Activated CD8-positive, alpha-beta memory T cell treated with anti-CD3 and anti-CD28 coated beads for 1 hour (primary cell): ENCODE measurements around the gene UNKL.
A peak's percentile ranks its signal among the peaks of the same experiment; 100 is the strongest.

Experiments
- DNase-seq, 2 donors: peaks; one replicate each; pipeline ENCODE4 v3.0.0-alpha.2; 2020; ENCODE audit warnings: low read depth in 1 of 2; ENCODE audit errors: extremely low read depth in 1 of 2

UNKL gene

DNA sequence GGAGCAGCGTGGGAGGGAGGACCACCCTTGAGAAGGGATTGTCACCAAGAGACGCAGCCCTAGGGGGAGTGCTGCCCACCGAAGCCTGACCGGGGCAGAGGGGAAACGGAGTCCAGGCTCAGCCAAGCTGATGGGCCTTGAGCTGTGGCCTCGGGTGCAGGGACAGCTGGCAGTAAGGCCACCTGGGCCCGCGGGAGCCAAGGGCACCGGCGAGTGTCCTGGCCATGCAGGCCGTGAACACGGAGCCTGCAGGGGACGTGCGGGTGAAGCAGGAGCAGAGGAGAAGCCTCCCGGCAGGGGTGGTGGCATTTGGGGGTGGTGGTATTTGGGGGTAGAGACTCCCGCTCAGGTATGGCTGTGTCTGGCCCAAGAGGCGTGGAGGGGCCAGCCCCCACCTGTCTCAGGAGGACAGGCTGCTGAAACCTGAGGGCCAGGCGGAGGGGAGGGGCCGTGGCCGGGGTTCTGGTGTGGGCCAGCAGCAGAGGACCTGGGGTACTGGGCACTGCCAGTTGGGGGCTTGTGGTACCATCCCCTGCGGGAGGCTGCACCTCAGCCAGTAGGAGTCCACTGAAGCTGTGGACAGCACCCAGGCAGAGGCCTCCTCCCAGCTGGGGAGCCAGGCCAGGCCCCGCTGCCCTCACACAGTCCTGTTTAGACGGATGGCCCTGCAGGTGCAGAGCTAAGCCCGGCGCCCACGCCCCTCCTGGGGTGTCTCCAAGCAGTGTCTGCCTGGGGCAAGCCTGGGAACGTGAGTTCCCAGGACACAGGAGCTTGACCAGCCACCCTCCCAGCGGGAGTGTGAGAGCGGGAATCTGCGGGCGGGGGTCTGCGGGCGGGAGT lies 58.2 kb downstream of the UNKL start:
- no peak for DNase-seq

DNA sequence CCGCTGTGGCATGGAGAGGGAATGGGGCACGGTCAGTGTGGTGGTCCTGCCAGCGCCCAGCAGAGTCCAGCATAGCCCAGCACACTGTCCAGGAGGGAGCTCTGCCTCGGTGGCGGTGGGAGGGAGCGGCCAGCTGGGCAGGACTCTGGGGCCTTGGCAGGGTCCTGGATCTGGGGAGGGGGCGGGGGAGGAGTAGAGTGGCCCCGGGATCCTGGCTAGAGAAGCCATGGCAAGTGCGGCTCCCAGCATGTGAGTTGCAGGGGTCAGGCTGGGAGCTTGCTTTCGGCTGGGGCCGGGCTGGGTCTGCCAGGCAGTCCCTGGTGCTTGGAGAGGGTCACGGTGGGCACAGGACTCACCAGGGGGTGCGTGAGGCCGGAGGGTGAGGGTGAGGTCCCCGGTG lies 58.9 kb downstream of the UNKL start:
- DNase-seq, result no peak

DNA sequence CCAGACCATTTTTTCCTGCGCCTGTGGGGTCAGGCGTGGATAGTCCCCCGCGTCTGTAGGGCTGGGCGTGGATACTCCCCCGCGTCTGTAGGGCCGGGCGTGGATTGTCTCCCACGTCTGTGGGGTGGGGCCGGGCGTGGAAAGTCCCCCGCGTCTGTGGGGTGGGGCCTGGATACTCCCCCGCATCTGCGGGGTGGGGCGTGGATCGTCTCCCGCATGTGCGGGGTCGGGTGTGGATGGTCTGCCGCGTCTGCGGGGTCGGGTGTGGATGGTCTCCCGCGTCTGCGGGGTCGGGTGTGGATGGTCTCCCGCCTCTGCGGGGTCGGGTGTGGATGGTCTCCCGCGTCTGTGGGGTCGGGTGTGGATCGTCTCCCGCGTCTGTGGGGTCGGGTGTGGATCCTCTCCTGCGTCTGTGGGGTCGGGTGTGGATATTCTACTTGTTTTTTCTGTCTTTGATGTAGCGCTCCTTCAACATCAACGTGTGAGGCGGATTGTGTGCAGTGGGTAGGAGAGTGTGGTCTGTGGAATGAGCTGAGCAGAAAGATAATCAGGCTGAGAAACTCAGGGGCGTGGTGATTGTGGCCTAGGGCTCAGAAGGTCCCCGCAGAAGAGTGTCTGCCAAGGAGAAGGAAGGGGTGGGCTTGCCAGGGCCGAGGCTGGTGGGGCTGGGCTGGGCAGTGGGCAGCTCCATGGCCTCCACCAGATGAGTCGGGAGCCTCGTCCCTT lies 59.5 kb downstream of the UNKL start:
- DNase-seq, result no peak

DNA sequence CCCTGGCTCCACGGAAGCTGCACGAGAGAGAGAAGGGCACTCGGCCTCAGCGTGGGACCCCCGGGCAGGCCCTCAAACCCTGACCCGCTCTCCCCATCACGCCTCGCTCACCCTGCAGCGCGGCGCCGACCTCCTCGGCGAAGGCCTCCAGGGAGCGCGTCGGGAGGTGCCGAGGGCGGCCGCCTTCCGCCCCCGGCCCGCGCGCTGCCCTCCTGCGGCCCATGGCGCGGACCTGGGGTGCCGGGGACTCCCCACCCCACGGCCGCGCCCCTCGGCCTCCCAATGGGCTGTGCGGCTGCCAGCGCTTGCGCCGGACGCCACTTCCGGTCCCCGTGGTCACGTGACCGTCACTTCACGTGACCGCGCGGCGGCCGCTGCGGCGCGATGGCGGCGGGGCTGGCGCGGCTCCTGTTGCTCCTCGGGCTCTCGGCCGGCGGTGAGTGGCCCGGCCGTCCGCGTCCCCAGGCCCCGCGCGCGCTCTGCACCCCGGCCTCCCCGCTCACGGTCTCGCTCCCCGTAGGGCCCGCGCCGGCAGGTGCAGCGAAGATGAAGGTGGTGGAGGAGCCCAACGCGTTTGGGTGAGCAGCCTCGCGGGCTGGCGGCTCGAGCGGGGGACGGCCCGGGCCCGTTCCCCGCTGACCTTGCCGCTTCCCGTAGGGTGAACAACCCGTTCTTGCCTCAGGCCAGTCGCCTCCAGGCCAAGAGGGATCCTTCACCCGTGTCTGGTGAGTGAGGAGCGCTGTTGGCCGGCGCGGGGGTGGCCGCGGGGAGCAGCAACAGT lies 62.7 kb downstream of the UNKL start, which contains the start of the genes GNPTG and TSR3:
Gene GNPTG (plus strand): TSS at position 350 of the 781 bp plus-strand sequence. CDS start 35 bp downstream, at position 385.
Gene TSR3 (minus strand): TSS at position 297 of the 781 bp plus-strand sequence. CDS start 74 bp downstream, at position 223.
- DNase-seq, result peak; percentile 46 to 79

DNA sequence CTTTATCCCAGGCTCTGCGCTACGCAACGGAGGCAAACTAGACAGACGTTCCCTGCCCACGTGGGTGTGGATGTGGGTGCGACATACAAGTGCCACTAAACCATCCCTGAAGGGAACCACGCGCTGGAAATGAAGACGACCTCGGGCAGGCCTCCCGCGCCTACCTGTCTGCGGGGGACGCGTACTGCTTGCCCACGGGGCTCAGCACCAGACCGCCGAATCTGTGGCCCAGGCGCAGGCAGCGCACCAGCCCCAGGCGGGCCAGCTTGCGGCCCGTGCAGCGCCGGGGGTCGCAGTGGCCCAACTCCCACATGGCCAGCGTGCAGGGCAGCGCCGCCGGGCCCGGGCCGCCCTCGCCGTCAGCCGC lies 63.3 kb downstream of the UNKL start:
- no peak for DNase-seq

DNA sequence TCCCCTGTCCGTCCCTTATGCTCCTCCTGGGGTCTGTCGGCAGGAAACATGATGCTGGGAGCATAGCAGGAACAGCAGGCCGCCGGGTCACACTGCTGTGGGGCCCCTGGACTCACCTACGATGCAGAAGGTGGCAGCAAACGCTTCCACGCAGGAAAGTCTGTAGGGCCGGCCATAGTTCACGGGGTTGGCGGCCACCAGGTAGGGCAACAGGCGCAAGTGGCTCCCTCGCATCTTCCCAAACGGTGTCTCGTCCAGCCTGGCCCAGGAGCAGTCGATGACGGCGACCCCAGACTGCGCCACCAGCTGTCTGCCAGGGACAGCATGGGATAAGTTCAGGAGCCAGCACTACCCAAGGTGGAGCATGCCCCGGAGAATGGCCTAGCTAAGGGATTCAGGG lies 63.8 kb downstream of the UNKL start:
- no peak for DNase-seq

DNA sequence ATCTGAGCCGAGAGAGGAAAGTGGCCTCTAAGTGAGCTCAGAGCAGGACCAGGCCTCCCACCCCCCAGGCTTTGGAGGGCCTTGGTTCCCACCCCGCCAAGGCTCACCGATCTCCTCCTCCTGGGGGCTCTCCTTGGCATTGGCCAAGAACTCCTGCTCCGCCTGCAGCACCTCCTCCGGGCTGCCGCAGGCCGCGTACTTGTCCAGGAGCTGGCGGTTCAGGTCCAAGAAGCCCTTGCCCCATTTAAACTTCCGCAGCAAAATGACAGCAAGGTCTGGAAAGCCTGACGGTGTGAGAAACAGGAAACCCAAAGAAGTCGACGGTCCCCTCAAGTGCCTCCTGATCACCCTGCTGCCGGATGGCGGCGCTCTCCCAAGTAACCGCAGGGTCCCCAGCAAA lies 64.6 kb downstream of the UNKL start:
- DNase-seq, result no peak

DNA sequence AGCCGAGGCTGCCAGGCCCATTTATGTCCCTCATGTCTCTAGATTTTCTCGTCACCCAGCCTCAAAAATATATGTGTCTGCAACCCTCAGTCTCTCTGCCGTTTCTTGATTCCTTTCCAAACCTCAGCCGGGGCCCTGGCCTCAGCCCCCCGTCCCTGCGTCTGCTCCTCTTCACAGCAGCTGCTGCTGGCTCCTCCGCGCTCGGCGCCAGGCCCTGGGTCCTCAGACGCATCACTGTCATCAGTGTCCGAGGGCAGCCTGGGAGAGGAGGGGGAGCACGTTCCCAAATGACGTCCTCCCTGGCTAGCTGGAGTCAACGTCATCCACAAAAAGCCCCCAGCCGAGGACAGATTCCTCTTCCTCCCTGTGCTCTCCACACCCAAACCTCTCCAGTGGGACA lies 65.2 kb downstream of the UNKL start:
- DNase-seq, result no peak

DNA sequence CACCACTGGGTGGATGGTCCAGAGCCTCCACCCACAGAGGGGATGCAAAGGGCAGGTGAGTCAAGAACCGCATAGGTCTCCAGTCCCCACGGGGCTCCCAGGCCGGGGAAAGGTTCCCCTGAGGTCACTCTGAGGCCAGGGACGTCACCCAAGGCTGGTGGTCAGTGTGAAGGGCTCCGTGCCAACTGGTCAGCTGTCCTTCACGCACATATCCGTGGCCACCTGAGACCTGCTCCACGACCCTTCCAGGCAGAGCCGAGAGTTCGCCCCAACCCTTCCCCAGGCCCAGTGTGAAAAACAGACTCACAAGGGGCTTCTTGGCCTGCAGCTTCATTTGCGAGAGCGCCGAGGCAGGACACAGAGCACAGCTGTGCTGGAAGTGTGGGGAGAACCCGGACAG lies 65.6 kb downstream of the UNKL start:
- no peak for DNase-seq

DNA sequence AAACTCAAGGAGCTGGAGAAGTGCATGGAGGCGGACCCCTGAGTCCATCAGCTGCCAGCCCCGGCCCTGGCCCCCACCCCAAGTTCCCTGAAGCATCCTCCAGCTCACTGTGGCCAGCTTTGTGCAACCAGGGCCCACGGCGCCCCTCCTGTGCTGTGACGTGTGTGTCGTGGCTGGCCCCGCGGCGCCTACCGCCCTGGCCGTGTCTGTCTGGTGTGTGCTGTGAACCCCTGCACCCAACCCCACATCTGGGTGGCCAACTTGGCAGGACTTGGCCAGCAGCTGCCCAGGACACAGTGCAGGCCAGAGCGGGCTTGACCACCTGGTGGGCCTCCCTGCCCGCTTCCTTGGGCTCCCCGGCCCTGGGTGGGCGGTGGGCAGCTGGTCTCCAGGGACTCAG lies 66.1 kb downstream of the UNKL start:
- DNase-seq, result no peak

DNA sequence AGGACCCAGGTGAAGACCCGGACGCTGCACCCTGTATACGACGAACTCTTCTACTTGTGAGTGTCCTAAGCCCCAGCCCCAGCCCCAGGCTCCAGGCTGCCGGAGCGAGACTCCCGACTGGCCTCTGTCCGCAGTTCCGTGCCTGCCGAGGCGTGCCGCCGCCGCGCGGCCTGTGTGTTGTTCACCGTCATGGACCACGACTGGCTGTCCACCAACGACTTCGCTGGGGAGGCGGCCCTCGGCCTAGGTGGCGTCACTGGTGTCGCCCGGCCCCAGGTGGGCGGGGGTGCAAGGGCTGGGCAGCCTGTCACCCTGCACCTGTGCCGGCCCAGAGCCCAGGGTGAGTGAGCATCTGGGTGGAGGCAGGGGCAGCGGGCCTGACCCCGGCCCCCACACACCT lies 66.5 kb downstream of the UNKL start:
- no peak for DNase-seq

DNA sequence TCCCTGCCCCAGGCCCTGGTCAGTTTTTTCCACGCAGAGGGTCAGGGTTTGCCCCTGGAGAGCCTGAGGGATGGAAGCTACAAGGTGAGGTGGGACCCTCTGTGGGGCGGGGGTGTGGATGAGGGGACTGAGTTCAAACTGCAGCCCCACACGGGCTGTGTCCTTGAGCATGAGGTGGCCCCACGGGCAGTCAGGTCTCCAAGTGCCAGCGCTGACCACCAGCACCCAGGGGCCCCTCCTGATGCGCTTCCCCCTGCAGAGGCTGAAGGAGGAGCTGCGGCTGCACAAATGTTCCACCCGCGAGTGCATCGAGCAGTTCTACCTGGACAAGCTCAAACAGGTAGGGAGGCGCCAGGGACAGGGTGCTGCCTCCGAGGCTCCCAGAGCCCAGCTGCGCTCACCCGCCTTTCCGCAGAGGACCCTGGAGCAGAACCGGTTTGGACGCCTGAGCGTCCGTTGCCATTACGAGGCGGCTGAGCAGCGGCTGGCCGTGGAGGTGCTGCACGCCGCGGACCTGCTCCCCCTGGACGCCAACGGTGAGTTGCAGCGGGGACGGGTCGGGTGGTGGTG lies 67.1 kb downstream of the UNKL start:
- DNase-seq, result no peak

DNA sequence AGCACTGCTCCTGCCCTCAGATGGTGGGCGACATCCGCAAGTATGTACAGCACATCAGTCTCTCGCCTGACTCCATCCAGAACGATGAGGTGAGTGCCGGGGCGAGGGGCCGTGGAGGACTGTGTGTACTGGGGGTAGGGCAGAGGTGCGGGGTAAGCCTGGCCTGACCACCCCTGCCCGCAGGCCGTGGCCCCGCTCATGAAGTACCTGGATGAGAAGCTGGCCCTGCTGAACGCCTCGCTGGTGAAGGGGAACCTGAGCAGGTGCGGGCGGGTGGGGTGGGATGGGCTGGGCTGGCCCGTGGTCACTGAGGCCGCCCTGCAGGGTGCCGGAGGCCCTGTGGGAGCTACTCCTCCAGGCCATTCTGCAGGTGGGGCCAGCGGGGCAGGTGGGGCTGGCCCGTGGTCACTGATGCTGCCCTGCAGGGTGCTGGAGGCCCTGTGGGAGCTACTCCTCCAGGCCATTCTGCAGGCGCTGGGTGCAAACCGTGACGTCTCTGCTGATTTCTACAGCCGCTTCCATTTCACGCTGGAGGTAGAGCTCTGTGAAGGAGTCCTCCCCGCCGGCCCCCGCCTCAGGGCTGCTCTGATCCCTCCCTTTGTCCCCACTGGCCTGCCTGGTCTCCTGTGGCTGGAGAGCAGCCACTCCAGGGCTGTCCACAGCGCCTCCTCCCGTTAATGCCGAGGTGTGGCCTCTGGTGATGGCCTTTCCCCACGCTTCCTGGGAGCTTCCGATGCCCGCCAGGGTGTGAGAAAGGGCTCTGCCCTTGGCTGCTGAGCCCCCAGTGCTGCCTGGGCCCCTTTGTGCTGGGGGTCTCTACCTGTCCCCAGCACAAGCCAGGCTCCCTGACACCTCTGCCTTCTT lies 67.8 kb downstream of the UNKL start:
- no peak for DNase-seq

DNA sequence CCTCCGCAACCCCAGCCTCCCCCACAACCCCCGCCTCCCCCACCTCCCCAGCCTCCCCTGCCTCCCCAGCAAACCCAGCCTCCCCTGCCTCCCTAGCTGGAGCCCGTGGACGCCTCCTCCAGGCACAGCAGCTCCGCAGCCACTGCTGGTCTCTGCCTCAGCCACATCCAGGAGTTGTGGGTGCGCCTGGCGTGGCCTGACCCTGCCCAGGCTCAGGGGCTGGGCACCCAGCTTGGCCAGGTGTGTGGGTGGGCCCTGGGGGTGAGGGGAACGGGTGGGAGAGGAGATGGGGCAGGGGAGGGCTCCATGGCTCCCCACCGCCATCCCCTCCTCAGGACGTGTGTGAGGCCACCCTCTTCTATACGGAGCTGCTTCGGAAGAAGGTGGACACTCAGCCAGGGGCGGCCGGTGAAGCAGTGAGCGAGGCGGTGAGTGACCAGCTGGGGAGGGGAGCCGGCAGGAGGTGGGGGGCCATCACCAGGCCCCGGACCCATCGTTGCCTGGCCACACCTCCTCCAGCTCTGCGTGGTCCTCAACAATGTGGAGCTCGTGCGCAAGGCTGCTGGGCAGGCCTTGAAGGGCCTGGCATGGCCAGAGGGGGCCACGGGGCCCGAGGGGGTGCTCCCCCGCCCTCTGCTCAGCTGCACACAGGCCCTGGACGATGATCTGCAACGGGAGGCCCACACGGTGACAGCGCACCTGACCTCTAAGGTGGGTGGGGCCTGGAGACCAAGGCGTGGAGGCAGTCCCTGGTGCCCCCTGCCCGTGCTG lies 68.7 kb downstream of the UNKL start:
- no peak for DNase-seq

DNA sequence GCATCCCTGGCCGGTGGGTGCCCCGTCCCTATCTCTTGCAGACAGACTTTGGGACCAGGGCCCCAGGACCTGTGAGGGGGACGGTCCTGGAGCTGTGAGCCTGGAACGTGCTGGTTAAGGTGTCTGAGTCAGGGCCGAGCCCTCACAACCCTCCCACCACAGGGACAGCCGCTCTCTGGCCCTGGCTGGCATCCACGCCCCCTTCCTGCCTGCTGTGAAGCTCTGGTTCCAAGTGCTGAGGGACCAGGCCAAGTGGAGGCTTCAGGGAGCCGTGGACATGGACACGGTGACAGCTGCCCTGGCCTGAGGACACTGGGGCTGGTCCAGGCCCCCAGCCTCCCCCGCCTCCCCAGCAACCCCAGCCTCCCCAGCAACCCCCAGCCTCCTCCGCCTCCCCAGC lies 69.4 kb downstream of the UNKL start:
- DNase-seq, result no peak

DNA sequence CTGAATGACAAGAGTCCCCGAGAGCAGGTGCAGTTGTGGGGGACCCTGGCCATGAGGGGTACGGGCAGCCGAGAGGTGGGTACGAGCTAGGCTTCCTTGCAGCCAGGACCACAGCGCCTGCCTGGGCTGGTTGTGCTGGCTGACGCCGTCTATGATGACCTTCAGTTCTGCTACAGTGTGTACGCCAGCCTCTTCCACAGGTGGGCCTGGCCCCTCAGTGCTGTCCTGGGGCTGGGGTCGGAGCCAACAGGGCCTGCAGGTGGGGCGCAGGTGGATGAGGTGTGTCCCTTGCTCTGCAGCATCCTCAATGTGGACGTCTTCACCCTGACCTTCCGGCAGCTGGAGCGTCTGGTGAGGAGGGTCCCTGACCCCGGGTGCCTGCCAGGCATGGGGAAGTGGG lies 70.0 kb downstream of the UNKL start:
- DNase-seq, result no peak

DNA sequence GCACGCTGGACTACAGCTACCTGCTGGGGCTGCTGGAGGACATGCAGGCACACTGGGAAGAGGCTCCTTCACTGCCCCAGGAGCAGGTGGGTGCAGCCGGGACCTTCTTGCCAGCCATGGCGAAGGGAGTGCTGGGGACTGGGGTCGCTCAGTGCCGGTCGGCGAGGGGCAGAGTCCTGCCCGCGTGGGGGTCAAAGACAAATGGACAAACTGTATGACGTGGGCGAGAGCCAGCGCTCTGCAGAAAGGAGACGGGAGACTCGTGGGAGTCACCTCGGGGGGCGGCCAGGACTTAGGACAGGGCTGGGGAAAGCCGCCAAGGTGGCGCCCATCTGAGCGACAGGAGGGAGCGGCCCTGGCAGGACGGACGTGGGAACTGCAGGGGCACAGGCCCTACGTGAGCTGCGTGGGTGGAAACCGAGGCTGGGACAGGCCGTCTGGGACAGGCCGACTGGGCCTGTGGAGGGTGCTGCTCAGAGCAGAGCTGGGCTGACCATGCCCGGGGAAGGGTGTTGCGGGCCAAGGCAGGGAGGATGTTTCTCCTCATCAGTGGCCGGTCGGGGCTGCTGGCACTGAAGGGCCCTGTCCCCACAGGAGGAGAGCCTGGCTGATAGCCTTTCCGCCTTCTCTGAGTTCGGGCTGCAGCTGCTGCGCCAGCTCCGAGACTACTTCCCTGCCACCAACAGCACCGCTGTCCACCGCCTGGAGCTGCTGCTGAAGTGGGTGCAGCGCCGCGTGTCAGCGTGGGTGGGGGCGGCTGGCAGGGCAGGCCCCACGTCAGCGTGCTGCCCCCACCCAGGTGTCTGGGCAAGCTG lies 70.9 kb downstream of the UNKL start:
- DNase-seq, result no peak
